IPS-15b (cell line): ENCODE data around the gene PCGF1.
A peak's percentile ranks its signal among the peaks of the same experiment; 100 is the strongest.
"Not testable (repeated sequence)": the region's sequence is repeated elsewhere in the genome, so short reads cannot be mapped to it uniquely, and the experiment has no call there.

Experiments used
- H3K27me3 ChIP-seq: one replicate; pipeline ENCODE4 v1.6.1; 2013; ENCODE audit warnings: low read length; ENCODE audit not compliant: control insufficient read depth, insufficient read depth
- H3K36me3 ChIP-seq: one replicate; pipeline ENCODE4 v1.6.1; 2013; ENCODE audit warnings: low read length; ENCODE audit not compliant: control insufficient read depth, insufficient read depth
- H3K4me1 ChIP-seq: one replicate; pipeline ENCODE4 v1.6.1; 2013; ENCODE audit warnings: mild to moderate bottlenecking, low read length; ENCODE audit not compliant: control insufficient read depth, insufficient read depth
- H3K4me3 ChIP-seq: one replicate; pipeline ENCODE4 v1.5.1; 2013; ENCODE audit warnings: low read depth, low read length
- H3K9ac ChIP-seq: one replicate; pipeline ENCODE4 v1.6.1; 2013; ENCODE audit warnings: low read depth, mild to moderate bottlenecking, low read length
- H3K9me3 ChIP-seq: one replicate; pipeline ENCODE4 v1.6.1; 2013; ENCODE audit warnings: mild to moderate bottlenecking, low read length; ENCODE audit not compliant: control insufficient read depth, insufficient read depth

The PCGF1 gene

GRCh38 chr2:74486141-74486540 lies 21.4 kb downstream of the PCGF1 start:
- Histone ChIP-seq H3K27me3 (no peaks in the 10 kb centered on the region), H3K9me3 (no peaks in the 10 kb centered on the region), H3K4me3 (no peak overlapping the region), H3K9ac (no peak overlapping the region), H3K36me3 (peaks cover 12% of the 10 kb centered on the region), H3K4me1 (no peaks in the 10 kb centered on the region)

GRCh38 chr2:74483675-74484164 lies 23.8 kb downstream of the PCGF1 start:
- H3K9me3 ChIP-seq, H3K9ac ChIP-seq, H3K4me1 ChIP-seq, H3K36me3 ChIP-seq, H3K27me3 ChIP-seq: not testable (repeated sequence)
- peak overlapping the region; percentile 99 for H3K4me3 ChIP-seq

GRCh38 chr2:74482801-74483674 lies 24.5 kb downstream of the PCGF1 start, which contains the start of the genes CCDC142 and TTC31:
CCDC142 (minus strand) TSS chr2:74482998; CDS start chr2:74482837, 161 bp downstream.
TTC31 (plus strand) TSS chr2:74483081; CDS start chr2:74483096, 15 bp downstream.
- H3K9ac ChIP-seq: peak within 1 kb of the TSS; percentile 87
- H3K27me3 ChIP-seq: no peaks in the 10 kb centered on the region
- H3K4me3 ChIP-seq: peak within 1 kb of the TSS; percentile 99
- H3K9me3 ChIP-seq: no peaks in the 10 kb centered on the region
- no peaks in the 10 kb centered on the region for H3K4me1 ChIP-seq
- H3K36me3 ChIP-seq: peaks cover 3% of the 10 kb centered on the region

GRCh38 chr2:74481961-74482800 lies 25.3 kb downstream of the PCGF1 start:
- H3K4me3 ChIP-seq: peak overlapping the region; percentile 99
- H3K4me1 ChIP-seq: no peaks in the 10 kb centered on the region
- peak overlapping the region; percentile 87 for H3K9ac ChIP-seq
- peaks cover 6% of the 10 kb centered on the region for H3K36me3 ChIP-seq
- no peaks in the 10 kb centered on the region for H3K27me3 ChIP-seq
- no peaks in the 10 kb centered on the region for H3K9me3 ChIP-seq

- Histone ChIP-seq H3K27me3 (no peaks in the 10 kb centered on the region), H3K36me3 (peaks cover 6% of the 10 kb centered on the region), H3K9ac (peak overlapping the region; percentile 87), H3K4me3 (peak overlapping the region; percentile 99), H3K9me3 (no peaks in the 10 kb centered on the region), H3K4me1 (no peaks in the 10 kb centered on the region)
Measured at GRCh38 chr2:74481431-74481830, 26.1 kb downstream of the PCGF1 start.

GRCh38 chr2:74474899-74475298 lies 32.6 kb downstream of the PCGF1 start:
- H3K4me3 ChIP-seq: no peak overlapping the region
- H3K9ac ChIP-seq: no peak overlapping the region
- no peaks in the 10 kb centered on the region for H3K9me3 ChIP-seq
- H3K4me1 ChIP-seq: peaks cover 2% of the 10 kb centered on the region
- H3K36me3 ChIP-seq: peaks cover 14% of the 10 kb centered on the region
- H3K27me3 ChIP-seq: no peaks in the 10 kb centered on the region

- Histone ChIP-seq H3K27me3 (no peaks in the 10 kb centered on the region), H3K9ac (no peak overlapping the region), H3K4me3 (no peak overlapping the region), H3K4me1 (peaks cover 2% of the 10 kb centered on the region), H3K9me3 (no peaks in the 10 kb centered on the region), H3K36me3 (peaks cover 14% of the 10 kb centered on the region)
Measured at GRCh38 chr2:74474481-74474880, 33.0 kb downstream of the PCGF1 start.

- no peaks in the 10 kb centered on the region for H3K9me3 ChIP-seq
- H3K4me1 ChIP-seq: peaks cover 2% of the 10 kb centered on the region
- peak overlapping the region; percentile 71 for H3K9ac ChIP-seq
- H3K36me3 ChIP-seq: peaks cover 14% of the 10 kb centered on the region
- no peaks in the 10 kb centered on the region for H3K27me3 ChIP-seq
- H3K4me3 ChIP-seq: peak overlapping the region; percentile 89
Measured at GRCh38 chr2:74472945-74473258, 34.6 kb downstream of the PCGF1 start.

GRCh38 chr2:74472086-74472944 lies 35.2 kb downstream of the PCGF1 start, which contains the start of gene MRPL53:
MRPL53 (minus strand) TSS chr2:74472680; CDS start chr2:74472660, 20 bp downstream.
- Histone ChIP-seq H3K4me1 (peaks cover 2% of the 10 kb centered on the region), H3K4me3 (peak within 1 kb of the TSS; percentile 89), H3K9ac (peak within 1 kb of the TSS; percentile 71), H3K36me3 (peaks cover 11% of the 10 kb centered on the region), H3K9me3 (no peaks in the 10 kb centered on the region), H3K27me3 (no peaks in the 10 kb centered on the region)

GRCh38 chr2:74471332-74472065 lies 36.0 kb downstream of the PCGF1 start:
- Histone ChIP-seq H3K27me3 (no peaks in the 10 kb centered on the region), H3K4me3 (peak overlapping the region; percentile 89), H3K9ac (peak overlapping the region; percentile 71), H3K36me3 (peaks cover 11% of the 10 kb centered on the region), H3K4me1 (peaks cover 2% of the 10 kb centered on the region), H3K9me3 (no peaks in the 10 kb centered on the region)
